Measurements from ENCODE around the gene SPATA4.

DNA sequence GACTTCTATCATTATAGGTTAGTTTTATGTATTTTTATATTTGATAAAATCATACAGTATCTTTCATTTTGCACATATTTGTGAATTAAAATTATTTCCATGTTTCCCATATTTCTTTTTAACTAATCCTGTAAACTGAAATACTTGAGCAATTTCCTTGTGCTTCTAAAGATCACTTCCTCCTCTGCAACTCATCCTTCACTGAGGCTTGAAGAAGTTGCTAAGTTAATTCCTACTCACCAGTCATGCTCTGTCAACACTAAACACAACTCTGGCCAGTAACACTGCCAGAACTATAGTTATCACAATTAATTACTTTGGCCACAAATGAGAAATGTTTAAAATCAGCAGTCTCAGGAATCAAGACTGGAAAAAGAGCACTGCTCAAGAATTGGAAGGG, 6.7 kb downstream of the SPATA4 start:
- no peak for TF ChIP-seq POLR2AphosphoS5 (IDR thresholded peaks at IDR 0.05)
- no peak for TF ChIP-seq CTCF (IDR thresholded peaks at IDR 0.05)
- no peak for TF ChIP-seq POLR2A (IDR thresholded peaks at IDR 0.05)
